Caco-2 (cell line): ENCODE data around the gene ARHGAP8. TPM values are rescaled to one million over a fixed set of nuclear protein-coding genes. Genes with fewer than 3 reads are reported as not detected.

ENCODE experiments used
- BruUV-seq: library from RNA; stranded (reverse); fragments of 400-500 nt; replicated peaks from 2 replicates; lab custom pipeline; 2021; lab: Mats Ljungman, UMichigan
- CTCF ChIA-PET: fragments of 300-600 bp; sonication (Branson Sonifier 250); formaldehyde crosslinking; loops from one replicate; lab custom pipeline; 2022; ENCODE audit warnings: antibody characterized with exemption; lab: Charles Lee
- POLR2A ChIA-PET: fragments of 300-600 bp; sonication (Branson Sonifier 250); formaldehyde crosslinking; loops from one replicate; lab custom pipeline; 2022; ENCODE audit warnings: antibody characterized with exemption; lab: Charles Lee
- DNase-seq, 2 experiments: peaks; one replicate each; pipeline versions ENCODE4 v3.0.0 to v3.0.0-alpha.2; 2020 to 2022
- H3K27me3 ChIP-seq: replicated peaks from 2 replicates; pipeline ENCODE4 v1.6.0; 2011; ENCODE audit warnings: low read length; ENCODE audit not compliant: control insufficient read depth, insufficient read depth
- H3K36me3 ChIP-seq: 2 replicates; pipeline ENCODE4 v1.5.1; 2011; ENCODE audit warnings: low read length; ENCODE audit not compliant: control insufficient read depth, insufficient read depth
- H3K4me1 ChIP-seq: fragments of 250-450 bp; sonication (Bioruptor Pico); 2 replicates; pipeline ENCODE4 v1.5.1; 2020; ENCODE audit warnings: mild to moderate bottlenecking
- H3K4me3 ChIP-seq: 2 replicates; pipeline ENCODE4 v1.5.1; 2011; ENCODE audit warnings: low read depth, mild to moderate bottlenecking, control low read depth, low read length
- H3K9me3 ChIP-seq: fragments of 250-450 bp; sonication (Bioruptor Pico); 2 replicates; pipeline ENCODE4 v1.5.1; 2020; ENCODE audit warnings: mild to moderate bottlenecking, moderate library complexity
- H3K27ac Mint-ChIP-seq: one replicate; pipeline ENCODE4 v1.8.0; 2022; ENCODE audit warnings: mixed read lengths; ENCODE audit not compliant: unreplicated experiment
- H3K27me3 Mint-ChIP-seq: one replicate; pipeline ENCODE4 v1.8.0; 2022; ENCODE audit warnings: mixed read lengths; ENCODE audit not compliant: insufficient read depth, unreplicated experiment
- H3K36me3 Mint-ChIP-seq: one replicate; pipeline ENCODE4 v1.8.0; 2022; ENCODE audit warnings: mild to moderate bottlenecking, mixed read lengths; ENCODE audit not compliant: insufficient read depth, unreplicated experiment
- H3K4me1 Mint-ChIP-seq: one replicate; pipeline ENCODE4 v1.8.0; 2022; ENCODE audit warnings: low read depth, mixed read lengths; ENCODE audit not compliant: unreplicated experiment
- H3K4me3 Mint-ChIP-seq: one replicate; pipeline ENCODE4 v1.8.0; 2022; ENCODE audit warnings: mild to moderate bottlenecking, moderate library complexity, mixed read lengths; ENCODE audit not compliant: unreplicated experiment
- H3K9me3 Mint-ChIP-seq: one replicate; pipeline ENCODE4 v1.8.0; 2022; ENCODE audit warnings: mixed read lengths; ENCODE audit not compliant: unreplicated experiment
- CTCF ChIP-seq, 2 experiments: fragments of 200-600 bp in 1 of 2; IDR thresholded peaks; 1 replicate in 1 of 2; 2 replicates in 1 of 2; pipeline versions ENCODE4 v1.5.1 to v1.8.0; 2011 to 2022; ENCODE audit warnings: antibody characterized with exemption in 1 of 2, control low read depth in 1 of 2, inconsistent platforms in 1 of 2, low read depth in 1 of 2, low read length in 1 of 2, mild to moderate bottlenecking in 1 of 2, moderate library complexity in 1 of 2; ENCODE audit not compliant: insufficient read depth in 1 of 2, severe bottlenecking in 1 of 2, unreplicated experiment in 1 of 2
- intact Hi-C: fragments of 100-400 bp; cut with micrococcal nuclease; formaldehyde crosslinking; loops from one replicate; pipeline ENCODE4 v1.10.0; 2022; ENCODE audit not compliant: unreplicated experiment
- total RNA-seq: library from RNA; stranded (reverse); gene quantifications from 2 replicates; pipeline ENCODE4 v1.2.3, GENCODE V29; 2022

Gene ARHGAP8
- total RNA-seq, 1 experiment from 2014 or later, result 81.5 TPM

- intact Hi-C loops, result loop anchor here (5.0 kb wide), 1 partner anchor 48 kb away; no protein-coding TSS in a partner anchor
- Mint-ChIP-seq H3K4me3 (no peak overlapping the region), H3K36me3 (peaks cover 95% of the 10 kb centered on the region), H3K4me1 (peaks cover 16% of the 10 kb centered on the region), H3K27me3 (no peaks in the 10 kb centered on the region), H3K9me3 (no peaks in the 10 kb centered on the region), H3K27ac (no peak overlapping the region)
- Histone ChIP-seq H3K36me3 (no peaks in the 10 kb centered on the region; the same call in 1 of the 2 replicates), H3K9me3 (no peaks in the 10 kb centered on the region), H3K27me3 (no peaks in the 10 kb centered on the region), H3K4me1 (peaks cover 62% of the 10 kb centered on the region), H3K4me3 (no peak overlapping the region)
- no TSS peak for BruUV-seq
- DNase-seq, result no peak
- ChIA-PET CTCF (interaction anchor here (0.8 to 1.3 kb wide), 6 partner anchors 10 to 57 kb away, joined by 3 to 5 read pairs (median 4); no protein-coding TSS in a partner anchor), POLR2A (no interaction called here)
- no peak for TF ChIP-seq CTCF (IDR thresholded peaks at IDR 0.05; ENCODE audit: insufficient read depth in 1 of 2, low read depth in 1 of 2, low read length in 1 of 2, severe bottlenecking in 1 of 2, unreplicated experiment in 1 of 2)
These were observed 17.4 kb upstream of the ARHGAP8 start for GRCh38 chr22:44734801-44735517.

- peak; percentile 93 to 95 for TF ChIP-seq CTCF (IDR thresholded peaks at IDR 0.05; ENCODE audit: insufficient read depth in 1 of 2, low read depth in 1 of 2, low read length in 1 of 2, severe bottlenecking in 1 of 2, unreplicated experiment in 1 of 2)
- Histone ChIP-seq H3K9me3 (no peaks in the 10 kb centered on the region), H3K36me3 (no peaks in the 10 kb centered on the region; the same call in 1 of the 2 replicates), H3K4me1 (peaks cover 70% of the 10 kb centered on the region), H3K27me3 (no peaks in the 10 kb centered on the region), H3K4me3 (no peak overlapping the region)
- Mint-ChIP-seq H3K4me1 (peaks cover 25% of the 10 kb centered on the region), H3K27ac (peak overlapping the region; percentile 84), H3K27me3 (no peaks in the 10 kb centered on the region), H3K36me3 (peaks cover 95% of the 10 kb centered on the region), H3K9me3 (no peaks in the 10 kb centered on the region), H3K4me3 (peak overlapping the region; percentile 14)
- CTCF ChIA-PET, result interaction anchor here (0.8 to 1.3 kb wide), 6 partner anchors 11 to 58 kb away, joined by 3 to 5 read pairs (median 4); no protein-coding TSS in a partner anchor
- intact Hi-C loops, result loop anchor here (5.0 kb wide), 1 partner anchor 48 kb away; no protein-coding TSS in a partner anchor
- peak; percentile 82 to 92 for DNase-seq
- no TSS peak for BruUV-seq
- POLR2A ChIA-PET, result no interaction called here
These were observed 16.6 kb upstream of the ARHGAP8 start for GRCh38 chr22:44735518-44736428.
